SKM-1 treated with dmso at 0.1 percent for 144 hours (cell line): ENCODE measurements around the gene PIAS2.
"Not testable (repeated sequence)": the region's sequence is repeated elsewhere in the genome, so short reads cannot be mapped to it uniquely, and the experiment has no call there.

ENCODE experiments used
- DNase-seq: peaks from one replicate; lab custom pipeline; 2025; ENCODE audit not compliant: unreplicated experiment; lab: John Stamatoyannopoulos, UW

Gene PIAS2

GRCh38 chr18:46833899-46834298 lies 83.4 kb downstream of the PIAS2 start:
- DNase-seq: no peak

GRCh38 chr18:46832849-46833248 lies 84.5 kb downstream of the PIAS2 start:
- DNase-seq: no peak

- not testable (repeated sequence) for DNase-seq
Measured at GRCh38 chr18:46832422-46832821, 84.9 kb downstream of the PIAS2 start.

GRCh38 chr18:46831434-46831833 lies 85.9 kb downstream of the PIAS2 start:
- no peak for DNase-seq

- DNase-seq: no peak
Measured at GRCh38 chr18:46830633-46831032, 86.7 kb downstream of the PIAS2 start.

- DNase-seq: no peak
Measured at GRCh38 chr18:46829947-46830346, 87.4 kb downstream of the PIAS2 start.

- DNase-seq: no peak
Measured at GRCh38 chr18:46829531-46829930, 87.8 kb downstream of the PIAS2 start.

- DNase-seq: no peak
Measured at GRCh38 chr18:46821856-46822711, 95.2 kb downstream of the PIAS2 start.

- DNase-seq: no peak
Measured at GRCh38 chr18:46820863-46821262, 96.4 kb downstream of the PIAS2 start.

GRCh38 chr18:46815661-46816060 lies 101.6 kb downstream of the PIAS2 start:
- no peak for DNase-seq

GRCh38 chr18:46814399-46814798 lies 102.9 kb downstream of the PIAS2 start:
- DNase-seq: no peak

GRCh38 chr18:46812311-46812710 lies 105.0 kb downstream of the PIAS2 start:
- no peak for DNase-seq

- no peak for DNase-seq
Measured at GRCh38 chr18:46810481-46811000, 106.8 kb downstream of the PIAS2 start.

- no peak for DNase-seq
Measured at GRCh38 chr18:46809145-46809544, 108.2 kb downstream of the PIAS2 start.

GRCh38 chr18:46795945-46796344 lies 121.4 kb downstream of the PIAS2 start:
- not testable (repeated sequence) for DNase-seq

GRCh38 chr18:46794607-46795006 lies 122.7 kb downstream of the PIAS2 start:
- DNase-seq: no peak

GRCh38 chr18:46793565-46793964 lies 123.7 kb downstream of the PIAS2 start:
- DNase-seq: peak; percentile 6

GRCh38 chr18:46789088-46789487 lies 128.2 kb downstream of the PIAS2 start:
- no peak for DNase-seq

- DNase-seq: no peak
Measured at GRCh38 chr18:46787674-46788073, 129.6 kb downstream of the PIAS2 start.

- peak; percentile 44 for DNase-seq
Measured at GRCh38 chr18:46772357-46772756, 144.9 kb downstream of the PIAS2 start.

- DNase-seq: no peak
Measured at GRCh38 chr18:46771141-46771540, 146.2 kb downstream of the PIAS2 start.

- no peak for DNase-seq
Measured at GRCh38 chr18:46770708-46771107, 146.6 kb downstream of the PIAS2 start.
